Esophagus (tissue), 2 donors: ENCODE data around the gene PTK7. TPM values are rescaled to one million over a fixed set of nuclear protein-coding genes. Genes with fewer than 3 reads are reported as not detected.
A peak's percentile ranks its signal among the peaks of the same experiment; 100 is the strongest.

ENCODE experiments used
- H3K27ac ChIP-seq, 2 donors: one replicate each; pipeline ENCODE4 v1.5.1; 2013; ENCODE audit warnings: low read depth in 2 of 2, mild to moderate bottlenecking in 2 of 2, inconsistent platforms in 1 of 2, low read length in 1 of 2, moderate library complexity in 1 of 2
- H3K27me3 ChIP-seq, 2 donors: one replicate each; pipeline ENCODE4 v1.6.1; 2013; ENCODE audit warnings: low read length in 2 of 2, control low read depth in 1 of 2, mild to moderate bottlenecking in 1 of 2; ENCODE audit not compliant: insufficient read depth in 2 of 2, control insufficient read depth in 1 of 2
- H3K36me3 ChIP-seq, 2 donors: one replicate each; pipeline ENCODE4 v1.6.1; 2013; ENCODE audit warnings: low read length in 1 of 2; ENCODE audit not compliant: control insufficient read depth in 2 of 2, insufficient read depth in 2 of 2
- H3K4me1 ChIP-seq, 2 donors: one replicate each; pipeline ENCODE4 v1.6.1; 2013; ENCODE audit warnings: low read length in 1 of 2; ENCODE audit not compliant: control insufficient read depth in 2 of 2, insufficient read depth in 2 of 2
- H3K4me3 ChIP-seq, 2 donors: one replicate each; pipeline ENCODE4 v1.5.1; 2013; ENCODE audit warnings: low read length in 2 of 2, mild to moderate bottlenecking in 2 of 2, low read depth in 1 of 2, moderate library complexity in 1 of 2
- H3K9me3 ChIP-seq, 2 donors: one replicate each; pipeline ENCODE4 v1.6.1; 2013; ENCODE audit warnings: mild to moderate bottlenecking in 2 of 2, low read depth in 1 of 2, low read length in 1 of 2, moderate library complexity in 1 of 2; ENCODE audit not compliant: control insufficient read depth in 2 of 2, insufficient read depth in 1 of 2
- WGBS, 2 donors: extraction: QIAGEN DNeasy Blood & Tissue Kit; methylation state at CpG; one replicate each; pipeline ENCODE4 v1.1.7; 2013; 5-methylcytosine and 5-hydroxymethylcytosine counted together
- polyA plus RNA-seq, 2 donors: library from polyadenylated mRNA; stranded (reverse); fragments of 200-250 nt; gene quantifications; one replicate each; pipeline ENCODE4 v1.2.3, GENCODE V29; 2013
- donor health status: healthy with polysubstance abuse.
- donor health status: Bipolar disorder and iron deficiency.

Gene PTK7
- polyA plus RNA-seq, 2 donors: 25.8 to 39.7 TPM

- peaks cover 0 to 4% of the 10 kb centered on the region in 2 donors for H3K4me1 ChIP-seq
- no peaks in the 10 kb centered on the region for H3K27me3 ChIP-seq
- H3K9me3 ChIP-seq: no peaks in the 10 kb centered on the region
- no peak overlapping the region for H3K27ac ChIP-seq
- H3K4me3 ChIP-seq: no peak overlapping the region
- no peaks in the 10 kb centered on the region for H3K36me3 ChIP-seq
These were observed 16.5 kb downstream of the PTK7 start for GRCh38 chr6:43092635-43093034.

- H3K36me3 ChIP-seq: no peaks in the 10 kb centered on the region
- peaks cover 0 to 2% of the 10 kb centered on the region in 2 donors for H3K4me1 ChIP-seq
- no peaks in the 10 kb centered on the region for H3K9me3 ChIP-seq
- peak overlapping the region; percentile 72 to 77 for H3K27ac ChIP-seq
- no peaks in the 10 kb centered on the region for H3K27me3 ChIP-seq
- WGBS, 2 donors: 36 to 41% methylated on average over 9 of the region's 9 CpGs
- H3K4me3 ChIP-seq: peak overlapping the region; percentile 25 to 41
These were observed 17.5 kb downstream of the PTK7 start for GRCh38 chr6:43093436-43094289.

GRCh38 chr6:43095939-43096338, 19.8 kb downstream of the PTK7 start:
- Histone ChIP-seq H3K36me3 (no peaks in the 10 kb centered on the region), H3K4me1 (peaks cover 0 to 2% of the 10 kb centered on the region in 2 donors), H3K9me3 (no peaks in the 10 kb centered on the region), H3K4me3 (peak overlapping the region in 1 of 2 donors; percentile 13), H3K27ac (peak overlapping the region; percentile 36 to 84), H3K27me3 (no peaks in the 10 kb centered on the region)
- WGBS, 2 donors: 39 to 44% methylated on average over 7 of the region's 7 CpGs

- peaks cover 0 to 2% of the 10 kb centered on the region in 2 donors for H3K4me1 ChIP-seq
- H3K27ac ChIP-seq: peak overlapping the region; percentile 80 to 84
- H3K27me3 ChIP-seq: no peaks in the 10 kb centered on the region
- H3K9me3 ChIP-seq: no peaks in the 10 kb centered on the region
- 27 to 48% methylated on average over 8 of the region's 8 CpGs for WGBS, 2 donors
- no peaks in the 10 kb centered on the region for H3K36me3 ChIP-seq
- peak overlapping the region in 1 of 2 donors; percentile 13 for H3K4me3 ChIP-seq
These were observed 20.5 kb downstream of the PTK7 start for GRCh38 chr6:43096451-43097097.

- H3K4me3 ChIP-seq: no peak overlapping the region
- WGBS, 2 donors: 22 to 33% methylated on average over 5 of the region's 5 CpGs
- H3K27ac ChIP-seq: peak overlapping the region; percentile 80 to 84
- no peaks in the 10 kb centered on the region for H3K36me3 ChIP-seq
- no peaks in the 10 kb centered on the region for H3K9me3 ChIP-seq
- H3K4me1 ChIP-seq: peaks cover 0 to 2% of the 10 kb centered on the region in 2 donors
- no peaks in the 10 kb centered on the region for H3K27me3 ChIP-seq
These were observed 21.0 kb downstream of the PTK7 start for GRCh38 chr6:43097098-43097489.

GRCh38 chr6:43097502-43097901, 21.4 kb downstream of the PTK7 start:
- H3K4me3 ChIP-seq: no peak overlapping the region
- H3K27me3 ChIP-seq: no peaks in the 10 kb centered on the region
- 72 to 76% methylated on average over 4 of the region's 4 CpGs for WGBS, 2 donors
- peak overlapping the region in 1 of 2 donors; percentile 80 for H3K27ac ChIP-seq
- H3K9me3 ChIP-seq: no peaks in the 10 kb centered on the region
- peaks cover 0 to 2% of the 10 kb centered on the region in 2 donors for H3K4me1 ChIP-seq
- H3K36me3 ChIP-seq: no peaks in the 10 kb centered on the region

GRCh38 chr6:43101497-43101896, 25.4 kb downstream of the PTK7 start:
- Histone ChIP-seq H3K27me3 (no peaks in the 10 kb centered on the region), H3K4me1 (peaks cover under 1 to 3% of the 10 kb centered on the region in 2 donors), H3K4me3 (no peak overlapping the region), H3K27ac (no peak overlapping the region), H3K9me3 (no peaks in the 10 kb centered on the region), H3K36me3 (no peaks in the 10 kb centered on the region)
- 68 to 76% methylated on average over 4 of the region's 4 CpGs for WGBS, 2 donors

GRCh38 chr6:43103253-43103876, 27.3 kb downstream of the PTK7 start:
- Histone ChIP-seq H3K9me3 (no peaks in the 10 kb centered on the region), H3K4me1 (peaks cover 0 to 3% of the 10 kb centered on the region in 2 donors), H3K27me3 (no peaks in the 10 kb centered on the region), H3K27ac (no peak overlapping the region), H3K36me3 (no peaks in the 10 kb centered on the region), H3K4me3 (no peak overlapping the region)
- WGBS, 2 donors: 55 to 56% methylated on average over 2 of the region's 2 CpGs

GRCh38 chr6:43105538-43106222, 29.6 kb downstream of the PTK7 start:
- Histone ChIP-seq H3K4me3 (no peak overlapping the region), H3K27me3 (no peaks in the 10 kb centered on the region), H3K4me1 (peaks cover 0 to 3% of the 10 kb centered on the region in 2 donors), H3K27ac (no peak overlapping the region), H3K36me3 (no peaks in the 10 kb centered on the region), H3K9me3 (no peaks in the 10 kb centered on the region)
- WGBS, 2 donors: 87 to 90% methylated on average over 9 of the region's 9 CpGs
